ENCODE measurements around the gene ISYNA1.

Gene ISYNA1

GRCh38 chr19:18389726-18390064 lies 48.2 kb downstream of the ISYNA1 start:
- H3K4me3 ChIP-seq (ENCODE audit: low read depth, low read length): no peak overlapping the region
- H3K9me3 ChIP-seq (ENCODE audit: control insufficient read depth, low read length): no peaks in the 10 kb centered on the region
- no peak overlapping the region for H3K4me2 ChIP-seq (ENCODE audit: low read length)
- no peaks in the 10 kb centered on the region for H3K79me2 ChIP-seq
- peaks cover 7% of the 10 kb centered on the region for H3K4me1 ChIP-seq
- H3K27ac ChIP-seq: no peak overlapping the region
- no peaks in the 10 kb centered on the region for H3K27me3 ChIP-seq (ENCODE audit: control insufficient read depth, insufficient read depth, low read length)
- no peaks in the 10 kb centered on the region for H3K36me3 ChIP-seq (ENCODE audit: control insufficient read depth, insufficient read depth, low read length)
- no peak for TF ChIP-seq CTCF (IDR thresholded peaks at IDR 0.05)
- H3K9ac ChIP-seq: no peak overlapping the region
- H2AFZ ChIP-seq: no peak overlapping the region

GRCh38 chr19:18388960-18389725 lies 48.8 kb downstream of the ISYNA1 start:
- H3K4me1 ChIP-seq: peaks cover 7% of the 10 kb centered on the region
- no peak overlapping the region for H3K9ac ChIP-seq
- no peaks in the 10 kb centered on the region for H3K36me3 ChIP-seq (ENCODE audit: control insufficient read depth, insufficient read depth, low read length)
- H3K27ac ChIP-seq: peak overlapping the region; percentile 51
- H3K9me3 ChIP-seq (ENCODE audit: control insufficient read depth, low read length): no peaks in the 10 kb centered on the region
- peak overlapping the region; percentile 56 for H3K4me2 ChIP-seq (ENCODE audit: low read length)
- no peaks in the 10 kb centered on the region for H3K27me3 ChIP-seq (ENCODE audit: control insufficient read depth, insufficient read depth, low read length)
- H3K79me2 ChIP-seq: no peaks in the 10 kb centered on the region
- no peak for TF ChIP-seq CTCF (IDR thresholded peaks at IDR 0.05)
- H2AFZ ChIP-seq: no peak overlapping the region
- H3K4me3 ChIP-seq (ENCODE audit: low read depth, low read length): peak overlapping the region; percentile 25

- no peak overlapping the region for H3K9ac ChIP-seq
- H3K9me3 ChIP-seq (ENCODE audit: control insufficient read depth, low read length): no peaks in the 10 kb centered on the region
- H3K4me2 ChIP-seq (ENCODE audit: low read length): peak overlapping the region; percentile 56
- no peaks in the 10 kb centered on the region for H3K27me3 ChIP-seq (ENCODE audit: control insufficient read depth, insufficient read depth, low read length)
- peak overlapping the region; percentile 51 for H3K27ac ChIP-seq
- TF ChIP-seq CTCF (IDR thresholded peaks at IDR 0.05): peak; percentile 100
- peak overlapping the region; percentile 25 for H3K4me3 ChIP-seq (ENCODE audit: low read depth, low read length)
- H3K79me2 ChIP-seq: no peaks in the 10 kb centered on the region
- H3K36me3 ChIP-seq (ENCODE audit: control insufficient read depth, insufficient read depth, low read length): no peaks in the 10 kb centered on the region
- H3K4me1 ChIP-seq: peaks cover 7% of the 10 kb centered on the region
- H2AFZ ChIP-seq: peak overlapping the region; percentile 93
Observed at GRCh38 chr19:18388100-18388959, 49.6 kb downstream of the ISYNA1 start.

GRCh38 chr19:18386543-18387271 lies 51.2 kb downstream of the ISYNA1 start:
- no peak overlapping the region for H3K9ac ChIP-seq
- H3K36me3 ChIP-seq (ENCODE audit: control insufficient read depth, insufficient read depth, low read length): no peaks in the 10 kb centered on the region
- TF ChIP-seq CTCF (IDR thresholded peaks at IDR 0.05): no peak
- no peak overlapping the region for H3K27ac ChIP-seq
- no peaks in the 10 kb centered on the region for H3K9me3 ChIP-seq (ENCODE audit: control insufficient read depth, low read length)
- H3K79me2 ChIP-seq: no peaks in the 10 kb centered on the region
- no peak overlapping the region for H3K4me3 ChIP-seq (ENCODE audit: low read depth, low read length)
- peaks cover 7% of the 10 kb centered on the region for H3K4me1 ChIP-seq
- H3K4me2 ChIP-seq (ENCODE audit: low read length): no peak overlapping the region
- H3K27me3 ChIP-seq (ENCODE audit: control insufficient read depth, insufficient read depth, low read length): no peaks in the 10 kb centered on the region
- no peak overlapping the region for H2AFZ ChIP-seq
